Kidney epithelial cell (primary cell): ENCODE results near the gene EEF2K. TPM values are rescaled to one million over a fixed set of nuclear protein-coding genes. Genes with fewer than 3 reads are reported as not detected.

Experiments
- DNase-seq: peaks from one replicate; pipeline ENCODE4 v3.0.0-alpha.2; 2010; ENCODE audit warnings: low read depth
- H3K27me3 ChIP-seq: 2 replicates; pipeline ENCODE4 v1.6.0; 2011; ENCODE audit warnings: low read length; ENCODE audit not compliant: control insufficient read depth, insufficient read depth
- H3K36me3 ChIP-seq: 2 replicates; pipeline ENCODE4 v1.5.1; 2011; ENCODE audit warnings: low read length; ENCODE audit not compliant: control insufficient read depth, insufficient read depth
- H3K4me3 ChIP-seq: 2 replicates; pipeline ENCODE4 v1.5.1; 2011; ENCODE audit warnings: low read depth, mild to moderate bottlenecking, control low read depth, low read length
- total RNA-seq: library from RNA; depleted of rRNA; stranded (reverse); fragments of >200 nt; gene quantifications from 2 replicates; pipeline ENCODE4 v1.2.3, GENCODE V29; 2015
- TF ChIP-seq, protein P1 (sequence below): IDR thresholded peaks from 2 replicates; pipeline ENCODE4 v1.5.1; 2011; ENCODE audit warnings: mild to moderate bottlenecking, moderate library complexity, low read length, control low read depth, inconsistent platforms; ENCODE audit not compliant: insufficient read depth, poor library complexity, severe bottlenecking

EEF2K gene
- total RNA-seq, 1 donor from 2014 or later = 6.8 TPM

DNA sequence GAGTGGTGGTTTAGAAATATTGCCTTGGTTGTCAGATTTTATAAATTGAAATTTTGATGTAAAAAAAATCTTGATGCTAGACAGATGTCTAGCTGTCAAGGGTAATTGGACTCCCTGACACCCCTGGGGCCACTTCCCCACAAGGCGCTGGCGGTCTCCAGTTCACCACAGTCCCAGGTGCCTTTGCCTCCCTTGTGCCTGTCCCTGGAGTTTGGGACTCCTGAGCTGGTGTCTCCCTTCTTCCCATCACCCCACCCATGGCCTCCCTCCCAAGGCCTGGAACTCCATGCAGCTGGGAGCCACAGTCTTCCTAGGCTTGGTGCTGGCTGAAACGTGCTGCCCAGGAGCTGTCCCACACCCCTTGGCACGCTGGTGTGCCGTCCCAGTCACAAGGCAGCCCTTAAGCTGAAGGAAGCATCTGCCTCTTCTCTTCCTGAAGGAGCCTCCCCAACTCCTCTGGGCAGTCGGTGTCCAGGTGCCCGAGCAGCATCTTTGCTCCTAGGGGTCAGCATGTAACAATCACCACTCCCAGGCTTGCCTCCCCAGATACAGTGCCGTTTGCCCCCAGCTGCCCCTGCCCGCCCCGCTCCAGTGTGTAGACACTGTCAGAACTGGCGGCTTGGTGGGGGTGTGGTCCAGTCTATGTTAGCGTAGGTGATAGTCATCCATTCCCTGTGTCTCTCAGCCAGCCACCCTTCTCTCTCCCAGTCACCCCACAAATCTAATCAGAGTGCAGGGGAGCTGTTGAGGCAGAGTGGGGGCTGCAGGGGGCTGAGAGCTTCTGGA lies 117.3 kb downstream of the EEF2K start:
- Histone ChIP-seq H3K36me3 (peaks cover 2% of the 10 kb centered on the region), H3K27me3 (no peaks in the 10 kb centered on the region), H3K4me3 (no peak overlapping the region)
- DNase-seq = no peak
- TF ChIP-seq, protein P1, sequence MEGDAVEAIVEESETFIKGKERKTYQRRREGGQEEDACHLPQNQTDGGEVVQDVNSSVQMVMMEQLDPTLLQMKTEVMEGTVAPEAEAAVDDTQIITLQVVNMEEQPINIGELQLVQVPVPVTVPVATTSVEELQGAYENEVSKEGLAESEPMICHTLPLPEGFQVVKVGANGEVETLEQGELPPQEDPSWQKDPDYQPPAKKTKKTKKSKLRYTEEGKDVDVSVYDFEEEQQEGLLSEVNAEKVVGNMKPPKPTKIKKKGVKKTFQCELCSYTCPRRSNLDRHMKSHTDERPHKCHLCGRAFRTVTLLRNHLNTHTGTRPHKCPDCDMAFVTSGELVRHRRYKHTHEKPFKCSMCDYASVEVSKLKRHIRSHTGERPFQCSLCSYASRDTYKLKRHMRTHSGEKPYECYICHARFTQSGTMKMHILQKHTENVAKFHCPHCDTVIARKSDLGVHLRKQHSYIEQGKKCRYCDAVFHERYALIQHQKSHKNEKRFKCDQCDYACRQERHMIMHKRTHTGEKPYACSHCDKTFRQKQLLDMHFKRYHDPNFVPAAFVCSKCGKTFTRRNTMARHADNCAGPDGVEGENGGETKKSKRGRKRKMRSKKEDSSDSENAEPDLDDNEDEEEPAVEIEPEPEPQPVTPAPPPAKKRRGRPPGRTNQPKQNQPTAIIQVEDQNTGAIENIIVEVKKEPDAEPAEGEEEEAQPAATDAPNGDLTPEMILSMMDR = no peak

DNA sequence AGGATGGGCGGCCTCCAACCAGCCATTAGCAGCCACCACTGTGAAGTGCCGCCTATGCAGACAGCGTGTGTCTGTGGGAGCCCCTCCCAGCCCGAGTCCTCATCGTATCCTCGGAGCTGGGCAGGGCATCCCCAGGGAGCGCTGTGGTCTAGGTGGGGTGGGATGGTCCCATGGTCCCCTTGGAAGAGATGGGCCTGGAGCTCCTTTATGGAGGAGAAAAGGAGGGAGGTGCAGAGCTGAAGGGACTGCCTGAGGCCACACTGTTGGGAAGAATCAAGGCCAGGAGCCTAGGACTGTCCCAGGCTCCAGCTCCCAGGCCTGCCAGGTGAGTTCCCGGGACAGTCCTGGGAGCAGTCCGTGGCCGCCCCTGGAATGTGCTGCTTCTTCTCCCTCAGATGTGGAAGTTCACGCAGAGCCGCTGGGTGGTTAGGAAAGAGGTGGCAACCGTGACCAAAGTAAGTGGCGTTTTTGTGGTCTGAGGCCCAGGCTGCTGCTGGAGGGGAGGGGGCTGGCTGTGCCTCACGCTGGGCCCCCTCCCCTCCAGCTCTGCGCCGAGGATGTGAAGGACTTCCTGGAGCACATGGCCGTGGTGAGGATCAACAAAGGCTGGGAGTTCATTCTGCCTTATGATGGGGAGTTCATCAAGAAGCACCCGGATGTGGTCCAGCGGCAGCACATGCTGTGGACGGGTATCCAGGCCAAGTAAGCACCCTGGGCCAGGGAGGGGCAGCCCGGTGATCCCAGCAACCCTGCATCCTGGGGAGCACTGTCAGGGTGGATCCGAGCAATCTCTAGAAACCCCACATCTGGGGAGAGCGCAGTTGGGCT lies 118.1 kb downstream of the EEF2K start:
- TF ChIP-seq, protein P1 = no peak
- Histone ChIP-seq H3K36me3 (peaks cover 2% of the 10 kb centered on the region), H3K4me3 (no peak overlapping the region), H3K27me3 (no peaks in the 10 kb centered on the region)
- no peak for DNase-seq

DNA sequence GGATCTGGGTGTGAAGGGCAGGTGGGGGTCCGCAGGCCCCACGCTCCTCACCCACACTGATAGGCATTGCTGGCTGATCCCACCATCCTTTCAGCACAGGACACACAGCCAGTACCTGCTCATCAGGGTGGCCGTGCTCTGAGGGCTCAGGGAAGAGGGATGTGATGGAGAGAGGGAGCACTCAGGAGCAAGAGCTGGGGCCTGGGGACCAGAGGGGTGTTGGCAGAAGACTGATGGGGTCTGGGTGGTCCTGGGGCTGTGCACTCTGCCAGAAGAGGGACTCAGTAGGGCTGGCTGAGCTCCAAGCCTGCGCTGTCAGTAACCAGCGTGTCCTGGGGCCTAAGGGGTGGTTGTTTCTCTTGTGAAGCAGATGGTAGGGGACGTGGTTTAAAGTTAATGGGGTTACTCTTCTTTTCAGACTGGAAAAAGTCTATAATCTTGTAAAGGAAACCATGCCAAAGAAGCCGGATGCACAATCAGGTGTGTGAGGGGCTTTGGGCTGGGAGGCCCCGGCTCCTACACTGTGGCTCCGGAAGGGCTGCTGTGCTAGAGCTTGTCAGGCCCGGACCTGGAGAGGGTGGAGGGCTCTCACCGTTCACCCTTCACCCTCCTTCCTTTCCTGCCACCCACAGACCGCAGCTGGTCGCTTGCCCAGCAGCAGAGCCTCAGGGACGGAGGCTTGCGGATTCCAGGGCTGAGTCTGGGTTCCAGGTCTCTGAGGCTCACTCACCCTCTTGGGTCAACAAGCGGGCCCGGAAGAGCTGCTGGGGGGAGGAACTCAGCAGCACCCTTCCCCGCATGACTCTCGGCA lies 118.9 kb downstream of the EEF2K start:
- no peak for DNase-seq
- TF ChIP-seq, protein P1 = no peak
- H3K36me3 ChIP-seq = peaks cover 2% of the 10 kb centered on the region
- no peaks in the 10 kb centered on the region for H3K27me3 ChIP-seq
- no peak overlapping the region for H3K4me3 ChIP-seq

DNA sequence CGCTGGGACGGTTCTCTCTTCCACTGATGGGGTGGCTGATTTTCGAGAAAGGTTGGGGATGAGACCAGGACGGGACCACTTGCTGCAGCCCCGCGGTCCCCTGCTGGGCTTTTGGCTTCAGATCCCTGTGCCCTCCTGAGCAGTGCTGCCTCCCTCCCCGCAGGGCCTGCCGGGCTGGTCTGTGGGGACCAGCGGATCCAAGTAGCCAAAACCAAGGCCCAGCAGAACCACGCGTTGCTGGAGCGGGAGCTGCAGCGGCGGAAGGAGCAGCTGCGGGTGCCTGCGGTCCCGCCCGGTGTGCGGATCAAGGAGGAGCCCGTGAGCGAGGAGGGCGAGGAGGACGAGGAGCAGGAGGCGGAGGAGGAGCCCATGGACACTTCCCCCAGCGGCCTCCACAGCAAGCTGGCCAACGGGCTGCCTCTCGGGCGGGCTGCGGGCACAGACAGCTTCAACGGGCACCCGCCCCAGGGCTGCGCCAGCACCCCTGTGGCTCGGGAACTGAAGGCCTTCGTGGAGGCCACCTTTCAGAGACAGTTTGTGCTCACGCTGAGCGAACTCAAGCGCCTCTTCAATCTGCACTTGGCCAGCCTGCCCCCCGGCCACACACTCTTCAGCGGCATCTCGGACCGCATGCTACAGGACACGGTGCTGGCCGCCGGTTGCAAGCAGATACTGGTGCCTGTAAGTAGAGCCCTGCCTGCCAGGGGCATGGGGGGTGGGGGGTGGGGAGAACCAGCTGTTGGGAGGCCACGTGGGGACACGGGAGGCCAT lies 119.7 kb downstream of the EEF2K start:
- Histone ChIP-seq H3K36me3 (peaks cover 2% of the 10 kb centered on the region), H3K4me3 (no peak overlapping the region), H3K27me3 (no peaks in the 10 kb centered on the region)
- no peak for DNase-seq
- TF ChIP-seq, protein P1 = no peak

DNA sequence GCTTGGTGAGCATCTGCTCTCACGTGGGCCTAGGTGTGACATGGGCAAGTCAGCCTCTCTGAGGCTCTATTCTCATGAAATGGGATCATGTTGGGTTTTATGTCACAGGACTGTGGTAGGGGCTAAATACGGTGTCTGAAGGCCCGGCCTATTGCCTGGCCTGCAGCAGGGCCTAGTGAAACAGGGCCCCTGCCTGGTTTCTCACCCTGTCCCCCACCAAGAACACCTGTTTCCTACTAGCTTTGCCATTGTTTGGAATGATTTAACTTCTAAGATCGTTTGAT lies 120.2 kb downstream of the EEF2K start:
- TF ChIP-seq, protein P1 = no peak
- Histone ChIP-seq H3K36me3 (peaks cover 2% of the 10 kb centered on the region), H3K27me3 (no peaks in the 10 kb centered on the region), H3K4me3 (no peak overlapping the region)
- no peak for DNase-seq
